NCI-H1048 (cell line): ENCODE data around the gene TMEM132C.
A peak's percentile ranks its signal among the peaks of the same experiment; 100 is the strongest.
"Not testable (repeated sequence)": the region's sequence is repeated elsewhere in the genome, so short reads cannot be mapped to it uniquely, and the experiment has no call there.

Source experiments
- DNase-seq: peaks from one replicate; lab custom pipeline; 2025; lab: John Stamatoyannopoulos, UW

The TMEM132C gene

GRCh38 chr12:128554546-128555304 lies 287.8 kb downstream of the TMEM132C start:
- no peak for DNase-seq

GRCh38 chr12:128557231-128557630 lies 290.3 kb downstream of the TMEM132C start:
- DNase-seq = no peak

GRCh38 chr12:128564956-128565355 lies 298.0 kb downstream of the TMEM132C start:
- DNase-seq = no peak

GRCh38 chr12:128567730-128568129 lies 300.8 kb downstream of the TMEM132C start:
- no peak for DNase-seq

GRCh38 chr12:128570191-128571065 lies 303.5 kb downstream of the TMEM132C start:
- no peak for DNase-seq

GRCh38 chr12:128571906-128572810 lies 305.2 kb downstream of the TMEM132C start:
- DNase-seq = no peak

GRCh38 chr12:128573907-128574306 lies 306.9 kb downstream of the TMEM132C start:
- no peak for DNase-seq

GRCh38 chr12:128578045-128578444 lies 311.1 kb downstream of the TMEM132C start:
- DNase-seq = peak; percentile 10

- no peak for DNase-seq
These were observed 314.4 kb downstream of the TMEM132C start for GRCh38 chr12:128581321-128581761.

- no peak for DNase-seq
These were observed 316.5 kb downstream of the TMEM132C start for GRCh38 chr12:128583453-128583852.

GRCh38 chr12:128586451-128587029 lies 319.6 kb downstream of the TMEM132C start:
- DNase-seq = peak; percentile 49

- DNase-seq = no peak
These were observed 320.9 kb downstream of the TMEM132C start for GRCh38 chr12:128587918-128588317.

GRCh38 chr12:128592220-128592744 lies 325.3 kb downstream of the TMEM132C start:
- no peak for DNase-seq

- no peak for DNase-seq
These were observed 327.6 kb downstream of the TMEM132C start for GRCh38 chr12:128594521-128594920.

GRCh38 chr12:128595609-128596008 lies 328.6 kb downstream of the TMEM132C start:
- DNase-seq = no peak

- DNase-seq = no peak
These were observed 333.9 kb downstream of the TMEM132C start for GRCh38 chr12:128600886-128601285.

- no peak for DNase-seq
These were observed 336.7 kb downstream of the TMEM132C start for GRCh38 chr12:128603573-128604115.

GRCh38 chr12:128604219-128604618 lies 337.2 kb downstream of the TMEM132C start:
- not testable (repeated sequence) for DNase-seq

GRCh38 chr12:128606051-128606450 lies 339.1 kb downstream of the TMEM132C start:
- DNase-seq = no peak

GRCh38 chr12:128606538-128606937 lies 339.6 kb downstream of the TMEM132C start:
- no peak for DNase-seq

GRCh38 chr12:128606970-128607369 lies 340.0 kb downstream of the TMEM132C start:
- no peak for DNase-seq
